GM20431 (cell line): Measurements from ENCODE around the gene TECPR1.

Experiments used
- in situ Hi-C: fragments of 300-500 bp; cut with MseI, MboI; formaldehyde crosslinking; loops from one replicate; pipeline ENCODE4 v1.15.0; 2020; ENCODE audit warnings: low sequenced_read_pairs; ENCODE audit not compliant: unreplicated experiment

Gene TECPR1

GRCh38 chr7:98171449-98171848 lies 80.6 kb downstream of the TECPR1 start:
- in situ Hi-C loops = no loop called here

GRCh38 chr7:98170966-98171365 lies 81.1 kb downstream of the TECPR1 start:
- in situ Hi-C loops = no loop called here

GRCh38 chr7:98168904-98169621 lies 83.0 kb downstream of the TECPR1 start:
- in situ Hi-C loops = loop anchor here (5.0 kb wide), 1 partner anchor 147 kb away; no protein-coding TSS in a partner anchor

GRCh38 chr7:98168181-98168903 lies 83.7 kb downstream of the TECPR1 start:
- in situ Hi-C loops = loop anchor here (5.0 kb wide), 1 partner anchor 146 kb away; no protein-coding TSS in a partner anchor

GRCh38 chr7:98167653-98168052 lies 84.4 kb downstream of the TECPR1 start:
- in situ Hi-C loops = loop anchor here (5.0 kb wide), 1 partner anchor 145 kb away; no protein-coding TSS in a partner anchor

- in situ Hi-C loops = loop anchor here (5.0 kb wide), 1 partner anchor 144 kb away; no protein-coding TSS in a partner anchor
These were observed 85.4 kb downstream of the TECPR1 start for GRCh38 chr7:98166668-98166970.

GRCh38 chr7:98165827-98166667 lies 86.0 kb downstream of the TECPR1 start:
- in situ Hi-C loops = loop anchor here (5.0 kb wide), 1 partner anchor 144 kb away; no protein-coding TSS in a partner anchor
